AG04449 (cell line): ENCODE results near the gene CADPS.

Experiments used
- CTCF ChIA-PET: fragments of 350-600 bp; formaldehyde crosslinking; extraction: SDS; loops from one replicate; lab custom pipeline; 2021; ENCODE audit warnings: antibody characterized with exemption; lab: Yijun Ruan, JAX
- POLR2A ChIA-PET: fragments of 400-600, 350-600 bp; formaldehyde crosslinking; extraction: SDS; loops from one replicate; lab custom pipeline; 2020; ENCODE audit warnings: antibody characterized with exemption, inconsistent platforms; lab: Yijun Ruan, JAX
- DNase-seq: peaks from one replicate; pipeline ENCODE4 v3.0.0-alpha.2; 2010; ENCODE audit warnings: low read depth, low spot score
- H3K4me3 ChIP-seq: 2 replicates; pipeline ENCODE4 v1.5.1; 2011; ENCODE audit warnings: low read depth, mild to moderate bottlenecking, control low read depth, low read length
- CTCF ChIP-seq: IDR thresholded peaks from one replicate; pipeline ENCODE4 v1.5.1; 2011; ENCODE audit warnings: mild to moderate bottlenecking, moderate library complexity, low read length, control low read depth, inconsistent platforms; ENCODE audit not compliant: insufficient read depth; ENCODE audit errors: missing control alignments

CADPS gene

DNA sequence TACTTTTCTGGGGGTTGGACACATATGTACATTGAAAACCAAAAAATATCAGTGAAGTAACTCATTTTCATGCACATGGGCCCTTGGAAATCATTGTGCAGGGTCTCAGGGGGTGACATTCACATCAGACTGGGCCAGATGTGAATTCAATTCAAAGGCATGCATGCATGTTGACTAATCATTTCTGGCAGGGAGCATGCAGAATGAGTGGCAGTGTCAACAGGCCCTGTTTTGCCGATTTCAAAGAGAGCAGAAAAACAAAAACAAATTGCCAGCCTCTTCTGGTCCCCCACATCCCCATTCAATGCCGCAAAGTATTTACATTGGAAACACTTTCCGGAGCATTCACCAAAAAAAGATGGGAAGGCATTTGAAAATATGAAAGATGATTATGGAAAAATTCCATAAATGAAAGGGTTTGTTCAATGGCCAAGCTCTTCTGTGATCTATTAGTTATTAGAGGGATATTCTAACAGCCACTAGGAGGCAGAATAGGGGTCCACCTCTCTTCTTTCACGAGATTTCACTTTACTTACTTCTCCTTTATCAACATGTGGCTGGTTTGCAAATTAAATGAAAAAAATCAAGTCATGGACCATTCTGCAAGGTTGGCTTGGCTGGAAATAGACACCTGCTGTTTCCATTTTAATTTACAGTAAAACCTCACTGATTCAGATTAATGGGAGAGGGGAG lies 382.0 kb downstream of the CADPS start:
- ChIA-PET POLR2A (no interaction called here), CTCF (no interaction called here)
- no peak for DNase-seq
- peak; percentile 8 for TF ChIP-seq CTCF
- no peak overlapping the region for H3K4me3 ChIP-seq

DNA sequence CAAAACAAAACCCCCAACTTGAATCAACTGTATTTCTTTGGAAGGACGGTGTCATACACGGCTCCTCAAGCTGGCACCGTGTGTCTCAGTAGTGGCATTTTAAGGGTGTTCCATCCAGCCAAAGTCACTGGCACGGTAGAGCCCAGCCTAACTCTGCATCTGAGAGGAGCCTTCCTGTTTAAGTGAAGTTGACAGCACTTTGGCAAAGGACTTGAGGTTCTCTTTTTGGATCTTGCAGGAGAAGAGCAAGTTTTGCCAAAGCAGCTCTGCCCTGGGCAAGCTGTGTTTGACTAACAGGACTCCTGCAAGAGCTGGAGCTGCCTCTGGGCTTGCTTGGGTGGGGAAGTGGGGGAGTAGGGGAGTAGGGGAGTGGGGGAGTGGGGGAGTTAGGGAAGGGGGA lies 392.3 kb downstream of the CADPS start:
- no peak overlapping the region for H3K4me3 ChIP-seq
- POLR2A ChIA-PET: no interaction called here
- CTCF ChIA-PET: no interaction called here
- no peak for TF ChIP-seq CTCF
- DNase-seq: no peak

DNA sequence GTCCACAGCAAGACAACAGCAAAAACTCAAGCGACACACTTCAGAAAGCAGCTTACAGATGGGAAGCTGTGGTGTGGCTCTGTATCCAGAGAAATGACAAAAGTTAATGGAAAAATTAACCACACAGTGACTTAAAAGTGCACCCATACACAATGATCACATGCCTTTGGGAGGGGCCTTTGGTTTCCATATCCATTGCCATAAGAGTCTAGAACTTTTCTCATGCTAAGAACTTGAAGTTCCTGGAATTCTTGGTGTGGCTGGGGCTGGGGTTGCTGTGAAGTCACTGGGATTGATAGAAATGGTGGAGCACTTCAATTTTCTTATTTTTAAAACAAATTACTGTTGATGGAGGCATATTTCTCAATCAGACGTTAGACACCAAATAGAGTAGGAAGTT lies 393.3 kb downstream of the CADPS start:
- ChIA-PET CTCF (no interaction called here), POLR2A (no interaction called here)
- H3K4me3 ChIP-seq: no peak overlapping the region
- TF ChIP-seq CTCF: no peak
- no peak for DNase-seq

DNA sequence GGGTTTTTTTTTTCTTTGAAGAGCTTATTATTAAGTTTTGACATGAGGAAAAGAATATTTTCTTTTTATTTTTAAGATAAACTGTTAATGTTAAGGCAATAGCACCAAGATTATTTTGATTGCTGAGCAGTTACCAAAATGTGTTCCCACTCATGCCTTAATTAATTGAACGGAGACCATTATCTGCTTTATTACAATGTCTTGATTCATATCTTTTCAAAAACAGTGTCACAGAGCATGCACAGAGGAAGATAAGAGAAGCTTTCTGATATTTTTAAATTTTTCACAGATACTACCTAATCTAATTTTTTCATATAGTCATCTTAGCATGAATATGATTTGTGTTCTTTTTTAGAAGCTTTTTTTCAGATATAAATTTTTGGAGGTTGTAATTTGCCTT lies 395.2 kb downstream of the CADPS start:
- ChIA-PET CTCF (interaction anchor here (1.4 kb wide), 1 partner anchor 278 kb away, joined by 4 read pairs; no protein-coding TSS in a partner anchor), POLR2A (no interaction called here)
- no peak overlapping the region for H3K4me3 ChIP-seq
- no peak for TF ChIP-seq CTCF
- no peak for DNase-seq

DNA sequence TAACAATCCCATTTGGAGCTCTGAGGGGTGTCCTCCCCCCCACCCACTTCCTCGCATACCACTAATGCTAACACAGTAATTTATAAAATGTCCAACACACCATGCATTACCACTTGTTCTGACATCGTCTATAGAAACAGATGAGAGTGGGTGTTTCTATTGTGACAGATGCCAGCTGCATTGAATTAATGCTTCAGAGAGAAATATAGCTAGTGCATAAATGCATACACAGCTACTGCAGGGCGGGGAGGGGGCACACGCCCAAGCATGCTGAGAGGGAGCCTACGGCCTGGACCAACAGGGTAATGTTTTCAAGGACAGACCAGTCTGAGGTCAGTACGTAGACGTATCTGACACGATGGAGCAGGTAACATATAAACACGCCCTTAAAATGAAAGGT lies 395.9 kb downstream of the CADPS start:
- no peak for DNase-seq
- no peak for TF ChIP-seq CTCF
- ChIA-PET POLR2A (no interaction called here), CTCF (no interaction called here)
- H3K4me3 ChIP-seq: no peak overlapping the region

GRCh38 chr3:62475306-62475705 lies 399.9 kb downstream of the CADPS start:
- no peak for TF ChIP-seq CTCF
- ChIA-PET POLR2A (no interaction called here), CTCF (interaction anchor here (1.3 kb wide), 1 partner anchor 141 kb away, joined by 3 read pairs; no protein-coding TSS in a partner anchor)
- no peak overlapping the region for H3K4me3 ChIP-seq
- DNase-seq: no peak
